Measurements from ENCODE around the gene ABTB2.
"Not testable (repeated sequence)": the region's sequence is repeated elsewhere in the genome, so short reads cannot be mapped to it uniquely, and the experiment has no call there.

ABTB2 gene

GRCh38 chr11:34264303-34265110, 93.3 kb downstream of the ABTB2 start:
- no peak for DNase-seq (ENCODE audit: low spot score)

DNA sequence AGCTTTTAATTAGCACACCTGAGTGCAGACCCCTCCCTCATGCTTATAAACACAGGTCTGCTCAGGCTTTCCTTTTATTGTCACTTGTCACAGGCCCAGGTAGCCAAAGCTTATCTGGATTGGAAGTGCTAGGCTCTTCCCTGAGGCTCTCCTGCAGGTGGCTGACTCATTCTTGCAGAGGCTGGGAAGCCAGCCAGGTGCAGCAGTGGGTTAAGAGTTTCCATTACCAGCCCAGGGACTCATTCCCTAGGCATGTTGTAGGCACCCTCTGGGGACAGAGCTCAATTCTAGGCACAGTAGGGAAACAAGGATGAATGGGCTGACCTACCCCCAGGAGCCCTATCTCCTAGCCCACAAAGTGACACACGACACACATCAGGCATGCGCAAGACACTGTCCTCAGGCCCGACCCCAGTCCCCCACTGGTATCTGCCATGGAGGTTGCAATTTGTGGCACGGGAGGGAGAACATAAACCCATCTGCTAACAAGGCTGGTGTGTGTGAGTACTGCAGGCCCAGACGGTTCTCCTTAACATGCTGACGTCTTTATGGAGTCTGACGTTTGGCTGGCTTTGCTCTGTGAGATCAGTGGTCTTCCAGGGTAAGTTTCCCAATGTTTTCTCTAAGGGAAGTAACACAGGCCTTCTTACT, 94.2 kb downstream of the ABTB2 start:
- DNase-seq (ENCODE audit: low spot score), result no peak

DNA sequence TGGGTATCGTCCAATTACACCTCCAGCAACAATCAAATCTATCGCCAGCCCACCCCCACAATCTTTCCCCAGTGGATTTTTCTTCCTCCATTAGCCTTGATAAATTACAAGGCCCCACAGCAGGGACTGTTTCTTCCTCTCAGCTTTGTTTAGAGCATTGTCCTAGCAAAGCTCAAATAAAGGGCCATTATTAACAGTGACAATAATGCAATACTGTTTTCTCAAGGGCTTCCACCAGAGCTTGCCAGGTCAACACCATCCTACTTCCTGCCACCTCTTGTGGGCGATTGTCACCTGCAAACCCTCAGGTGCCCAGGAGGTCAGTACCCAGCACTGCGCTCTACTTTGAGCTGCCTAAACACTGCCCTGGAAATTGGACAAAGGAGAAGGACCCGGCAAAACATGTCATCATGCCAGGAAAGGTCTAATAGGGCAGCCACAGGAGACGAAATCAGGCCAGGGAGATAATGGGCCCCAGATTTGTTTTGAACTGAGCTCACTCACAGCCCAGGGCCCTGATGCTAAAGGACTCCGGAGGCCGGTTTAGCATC, 95.2 kb downstream of the ABTB2 start:
- DNase-seq (ENCODE audit: low spot score), result no peak

DNA sequence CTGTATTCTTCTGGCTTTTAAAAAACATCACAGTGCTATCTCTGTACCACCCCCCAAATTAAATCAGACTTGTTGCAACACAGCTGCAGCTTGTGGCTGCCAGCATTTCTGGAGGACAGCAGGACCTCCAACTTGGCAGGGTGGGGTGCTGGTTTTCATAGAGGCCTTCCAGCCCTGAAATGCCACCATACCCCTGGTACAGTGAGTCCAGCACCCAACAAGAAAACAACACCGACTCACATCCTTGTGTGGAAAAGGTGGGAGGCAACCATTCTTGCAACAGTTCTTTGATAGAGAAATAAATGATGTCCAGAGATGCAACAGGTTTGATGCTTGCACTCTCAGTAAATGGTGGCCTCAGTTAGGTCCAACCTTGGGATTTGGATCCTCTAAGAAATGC, 96.0 kb downstream of the ABTB2 start:
- no peak for DNase-seq (ENCODE audit: low spot score)

GRCh38 chr11:34261095-34261494, 96.7 kb downstream of the ABTB2 start:
- no peak for DNase-seq (ENCODE audit: low spot score)

GRCh38 chr11:34260072-34260575, 97.7 kb downstream of the ABTB2 start:
- DNase-seq (ENCODE audit: low spot score), result no peak

DNA sequence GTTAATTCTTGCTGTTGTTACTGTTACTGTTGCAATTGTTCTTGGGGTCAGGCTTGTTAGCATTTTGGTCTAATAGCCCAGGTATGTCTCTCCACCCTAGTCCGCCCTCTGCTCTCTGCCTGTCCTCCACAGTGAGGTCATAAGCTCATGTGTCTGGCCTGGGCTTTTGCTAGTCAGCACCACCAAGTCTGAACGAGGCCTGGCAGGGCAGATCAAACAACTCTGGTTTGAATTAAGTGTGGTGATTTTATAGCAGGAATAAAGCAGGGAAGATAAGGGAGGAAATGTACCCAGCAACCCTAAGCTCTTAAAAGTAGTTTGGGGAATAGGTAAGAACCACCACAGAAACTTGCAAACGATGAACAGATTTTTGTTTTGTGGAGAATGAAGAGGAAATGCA, 98.7 kb downstream of the ABTB2 start:
- no peak for DNase-seq (ENCODE audit: low spot score)

DNA sequence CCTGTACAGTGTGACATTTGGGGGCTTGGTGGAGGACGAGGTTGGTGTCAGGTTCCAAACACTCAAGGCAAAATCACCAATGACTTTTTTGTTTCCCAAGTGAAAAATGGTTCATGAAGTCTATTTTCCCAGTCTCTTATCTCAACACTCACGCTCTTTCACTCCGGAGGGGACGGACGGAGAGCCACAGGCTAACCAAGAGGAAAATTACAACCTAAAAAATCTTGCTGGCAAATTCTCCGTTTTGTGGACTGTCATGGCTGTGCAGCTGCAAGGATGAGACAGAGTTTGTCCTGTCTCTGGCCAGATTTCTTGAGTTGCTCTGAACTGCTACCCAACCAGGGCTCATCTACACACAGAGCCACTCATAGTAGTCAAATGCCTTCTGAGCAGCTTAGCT, 101.2 kb downstream of the ABTB2 start:
- DNase-seq (ENCODE audit: low spot score), result no peak

GRCh38 chr11:34256150-34256549, 101.7 kb downstream of the ABTB2 start:
- no peak for DNase-seq (ENCODE audit: low spot score)

DNA sequence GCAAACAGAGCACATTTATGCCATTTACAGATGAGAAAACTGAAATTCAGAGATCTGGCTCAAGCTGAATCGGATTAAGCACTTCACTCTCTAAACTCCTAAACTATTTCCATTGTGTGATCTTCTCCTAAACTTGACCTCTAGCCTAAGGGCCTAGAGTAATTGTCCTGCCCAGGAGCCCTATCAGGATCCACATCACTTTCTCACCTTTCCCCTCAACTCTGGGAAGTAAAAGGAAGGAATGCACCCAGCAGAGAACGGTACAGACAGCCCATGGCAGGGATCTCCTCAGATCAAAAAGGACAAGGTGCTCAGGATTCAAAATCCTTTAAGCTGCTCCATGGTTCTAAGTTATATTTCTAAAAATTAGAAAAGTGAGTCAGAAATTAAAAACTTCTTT, 102.7 kb downstream of the ABTB2 start:
- DNase-seq (ENCODE audit: low spot score), result no peak

GRCh38 chr11:34254011-34254410, 103.8 kb downstream of the ABTB2 start:
- DNase-seq (ENCODE audit: low spot score), result no peak

DNA sequence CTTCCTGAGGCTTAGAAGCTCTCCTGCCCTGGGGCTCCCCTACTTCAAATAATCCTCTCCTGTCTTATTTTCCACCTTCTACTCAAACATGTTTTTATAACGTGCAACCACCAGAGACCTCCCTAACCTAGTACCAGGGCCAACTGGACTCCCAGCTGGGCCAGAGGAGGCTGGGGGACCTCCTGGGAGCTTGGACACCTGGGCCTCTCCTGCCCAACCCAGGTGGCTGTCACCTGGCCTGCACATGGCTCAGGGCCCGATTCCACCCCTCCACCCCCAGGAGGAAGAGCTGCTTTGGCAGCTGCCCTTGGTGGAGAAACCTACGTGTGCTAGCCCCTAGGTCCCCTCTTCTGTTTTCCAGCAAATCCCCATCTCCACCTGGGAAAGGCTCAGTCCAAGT, 105.2 kb downstream of the ABTB2 start:
- no peak for DNase-seq (ENCODE audit: low spot score)

DNA sequence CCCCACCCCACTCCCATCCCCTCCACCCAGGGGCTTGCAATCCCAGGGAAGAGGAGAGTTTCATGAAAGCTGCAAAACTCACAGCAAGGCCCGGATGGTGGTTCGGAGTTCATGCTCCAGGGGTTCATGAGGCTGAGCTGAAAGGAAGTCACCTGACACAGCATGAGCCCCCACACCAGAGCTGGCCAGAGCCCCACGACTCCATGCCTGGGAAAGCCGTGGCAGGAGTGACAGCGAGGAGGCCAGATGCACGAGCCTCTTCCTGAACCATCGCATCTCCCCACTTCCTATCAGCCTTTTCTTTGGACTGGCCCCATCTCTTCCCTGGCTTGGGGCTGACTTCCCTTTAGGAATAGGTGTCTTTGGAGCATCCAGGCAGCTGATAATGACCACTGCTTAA, 105.8 kb downstream of the ABTB2 start:
- DNase-seq (ENCODE audit: low spot score), result no peak

DNA sequence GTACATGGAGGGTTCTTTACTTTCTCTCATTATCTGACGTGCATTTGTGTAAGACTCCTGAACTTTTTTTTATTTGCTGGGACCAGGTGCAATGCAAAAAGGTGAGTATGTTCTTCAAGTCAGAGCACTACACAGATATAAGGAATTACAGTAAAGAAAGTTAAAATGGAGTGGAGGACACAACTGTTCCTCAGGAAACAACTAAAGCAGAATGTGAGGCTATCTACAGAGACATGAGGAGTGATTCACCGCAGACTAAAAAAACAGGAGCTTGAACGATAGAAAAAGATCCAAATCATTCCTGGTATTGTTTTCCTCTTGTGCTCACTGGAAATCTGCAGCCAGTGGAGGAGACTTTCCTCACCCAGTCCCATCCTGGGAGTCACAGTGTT, 106.2 kb downstream of the ABTB2 start:
- DNase-seq (ENCODE audit: low spot score), result no peak

- DNase-seq (ENCODE audit: low spot score), result no peak
Measured at GRCh38 chr11:34250732-34251588, 106.8 kb downstream of the ABTB2 start.

GRCh38 chr11:34250211-34250610, 107.6 kb downstream of the ABTB2 start:
- no peak for DNase-seq (ENCODE audit: low spot score)

- no peak for DNase-seq (ENCODE audit: low spot score)
Measured at GRCh38 chr11:34249439-34249838, 108.4 kb downstream of the ABTB2 start.

- not testable (repeated sequence) for DNase-seq (ENCODE audit: low spot score)
Measured at GRCh38 chr11:34246511-34246910, 111.3 kb downstream of the ABTB2 start.

- no peak for DNase-seq (ENCODE audit: low spot score)
Measured at GRCh38 chr11:34245041-34245440, 112.8 kb downstream of the ABTB2 start.

- no peak for DNase-seq (ENCODE audit: low spot score)
Measured at GRCh38 chr11:34243600-34244464, 114.0 kb downstream of the ABTB2 start.

All from SK-N-DZ (cell line).